Activated naive CD8-positive, alpha-beta T cell treated with anti-CD3 and anti-CD28 coated beads, Interleukin-2, amount 50 U/mL, for 16 hours (primary cell): ENCODE results near the gene RNF214.

Experiments
- DNase-seq: peaks from one replicate; pipeline ENCODE4 v3.0.0-alpha.2; 2020; ENCODE audit warnings: low read depth, low spot score

The RNF214 gene

DNA sequence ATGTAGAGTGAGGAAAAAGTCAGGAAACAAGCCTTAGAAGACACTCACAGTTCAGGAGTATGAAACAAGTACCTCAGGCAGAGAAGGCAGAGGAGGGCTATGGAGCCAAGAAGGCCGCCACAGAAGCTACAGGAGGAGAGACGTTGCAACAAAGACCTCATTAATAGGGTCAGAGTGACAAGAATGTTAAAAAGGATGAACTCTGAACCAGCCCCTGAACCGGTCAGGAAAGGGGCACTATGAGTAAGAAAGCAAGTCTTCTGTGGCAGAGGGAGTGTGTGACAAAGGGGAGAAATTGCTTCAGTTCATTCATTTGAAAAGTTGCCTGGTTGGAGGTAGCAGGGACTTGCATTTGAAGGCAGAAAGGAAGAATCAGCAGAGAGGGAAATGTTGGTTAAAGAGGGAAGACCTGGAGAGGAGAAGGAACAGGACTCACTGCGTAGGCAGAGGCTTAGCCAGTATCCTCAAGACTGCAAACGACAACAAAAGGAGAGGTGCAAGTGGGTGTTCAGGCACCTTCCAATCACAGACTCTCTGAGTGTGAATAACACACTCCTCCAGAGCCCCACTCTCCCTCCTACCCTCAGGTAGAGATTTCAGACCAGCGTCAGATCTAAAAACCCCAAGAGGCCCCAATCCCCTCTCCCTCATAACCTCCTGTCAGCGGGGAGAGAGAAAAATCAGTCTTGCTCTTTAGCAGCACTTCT, 17.9 kb upstream of the RNF214 start:
- DNase-seq, result no peak

GRCh38 chr11:117217141-117218084, 15.1 kb upstream of the RNF214 start:
- DNase-seq, result no peak

- no peak for DNase-seq
Observed at GRCh38 chr11:117218133-117218915, 14.1 kb upstream of the RNF214 start.

GRCh38 chr11:117219001-117219400, 13.5 kb upstream of the RNF214 start:
- no peak for DNase-seq

DNA sequence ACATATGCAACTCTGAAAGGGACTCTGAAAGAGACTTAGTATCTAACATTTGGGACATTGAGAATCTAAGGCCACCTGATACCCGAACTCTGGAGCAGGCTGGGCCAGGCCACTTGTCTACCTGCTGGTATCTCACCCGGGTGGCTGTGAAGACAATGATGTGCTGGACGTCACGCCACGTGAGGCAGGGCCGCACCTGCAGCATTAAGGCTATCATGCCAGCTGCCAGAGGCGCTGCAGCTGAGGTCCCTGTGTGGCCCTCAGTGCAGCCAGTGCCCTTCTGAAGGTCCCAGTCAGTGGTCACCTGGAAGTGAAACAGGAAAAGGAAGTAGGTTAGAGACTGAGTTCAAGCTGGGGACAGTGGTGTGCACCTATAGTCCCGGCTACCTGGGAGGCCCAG, 13.0 kb upstream of the RNF214 start:
- DNase-seq, result no peak

GRCh38 chr11:117219995-117220394, 12.5 kb upstream of the RNF214 start:
- no peak for DNase-seq

GRCh38 chr11:117220568-117220967, 11.9 kb upstream of the RNF214 start:
- no peak for DNase-seq

- DNase-seq, result no peak
Observed at GRCh38 chr11:117220999-117221774, 11.3 kb upstream of the RNF214 start.

GRCh38 chr11:117221775-117222517, 10.5 kb upstream of the RNF214 start:
- DNase-seq, result no peak

DNA sequence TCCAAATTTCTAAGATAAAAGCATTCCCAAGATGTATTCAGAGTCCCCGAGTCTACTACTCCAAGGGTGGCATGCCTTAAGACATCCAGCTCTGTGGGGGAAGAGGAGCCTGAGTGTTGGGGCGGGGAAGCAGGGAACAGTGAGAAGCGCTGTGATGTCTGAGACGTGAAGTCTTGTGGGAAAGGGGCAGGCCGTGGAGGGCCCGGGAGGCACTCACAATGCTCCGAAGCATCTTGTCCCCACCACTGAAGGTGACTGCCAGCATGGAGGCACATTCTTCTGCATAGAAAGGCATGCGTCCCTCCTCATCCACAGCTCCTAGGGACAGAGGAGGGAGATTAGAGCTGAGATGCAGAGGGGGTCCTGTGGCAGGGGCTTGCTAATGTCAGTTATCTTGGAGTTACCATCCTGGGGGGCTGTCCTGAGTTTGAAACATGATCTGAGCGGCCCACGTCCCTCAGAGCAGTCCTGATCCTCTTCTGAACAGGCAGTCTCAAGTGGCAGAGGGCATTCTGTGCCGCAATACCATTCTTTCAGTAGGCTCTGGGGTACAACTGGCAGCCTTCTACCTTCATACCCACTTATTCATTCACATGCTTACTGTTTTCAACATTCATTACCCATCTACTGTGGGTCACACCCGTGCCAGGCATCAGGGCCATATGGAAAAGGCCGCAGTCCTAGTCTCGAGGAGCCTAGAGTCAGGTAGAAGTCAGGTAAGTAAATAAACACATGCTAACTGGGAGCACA, 9.3 kb upstream of the RNF214 start:
- DNase-seq, result no peak

DNA sequence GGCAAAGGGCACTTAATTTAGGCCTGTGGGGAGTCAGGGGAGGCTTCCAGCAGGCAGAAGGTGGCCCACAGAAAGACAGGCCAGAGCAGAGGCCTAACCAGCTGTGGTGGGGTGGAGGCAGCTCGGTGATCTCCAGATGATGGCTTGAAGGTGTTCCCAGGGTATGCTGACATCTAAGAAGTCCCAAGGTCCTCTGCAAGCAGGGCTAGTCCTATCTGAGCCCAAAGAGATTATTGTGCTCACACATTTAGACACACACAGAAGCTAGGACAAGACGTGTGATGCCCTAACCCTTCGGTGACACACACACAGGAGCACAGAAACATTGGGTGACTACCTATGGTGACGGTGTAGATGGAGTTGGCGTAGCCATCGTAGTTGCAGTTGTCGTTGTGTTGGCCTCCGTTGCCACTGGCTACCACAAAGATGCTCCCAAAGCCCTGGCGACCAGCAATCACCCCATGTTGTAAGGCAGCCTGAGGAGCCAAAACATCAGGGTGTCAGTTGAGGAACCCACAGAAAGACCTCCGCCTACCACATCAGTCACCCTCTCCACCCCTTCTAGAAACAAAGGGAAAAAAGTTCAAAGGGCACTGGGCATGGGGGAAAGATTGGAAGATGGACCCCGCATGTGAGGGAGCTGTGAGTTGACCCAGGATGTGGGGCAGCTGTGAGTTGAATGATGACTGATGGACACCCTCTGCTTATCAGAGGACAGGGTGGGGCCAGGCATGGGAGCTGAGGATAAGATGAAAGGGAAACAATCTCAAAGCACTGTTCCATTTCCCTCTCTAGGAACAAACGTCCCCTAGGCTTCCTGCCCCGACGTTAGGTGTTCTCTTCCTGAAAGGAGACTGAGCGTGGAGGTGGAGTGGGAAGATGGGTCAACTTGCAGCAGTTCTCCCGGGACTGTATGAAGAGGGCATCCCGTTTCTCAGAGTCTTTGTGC, 8.5 kb upstream of the RNF214 start:
- DNase-seq, result no peak

- no peak for DNase-seq
Observed at GRCh38 chr11:117225553-117226170, 6.8 kb upstream of the RNF214 start.

DNA sequence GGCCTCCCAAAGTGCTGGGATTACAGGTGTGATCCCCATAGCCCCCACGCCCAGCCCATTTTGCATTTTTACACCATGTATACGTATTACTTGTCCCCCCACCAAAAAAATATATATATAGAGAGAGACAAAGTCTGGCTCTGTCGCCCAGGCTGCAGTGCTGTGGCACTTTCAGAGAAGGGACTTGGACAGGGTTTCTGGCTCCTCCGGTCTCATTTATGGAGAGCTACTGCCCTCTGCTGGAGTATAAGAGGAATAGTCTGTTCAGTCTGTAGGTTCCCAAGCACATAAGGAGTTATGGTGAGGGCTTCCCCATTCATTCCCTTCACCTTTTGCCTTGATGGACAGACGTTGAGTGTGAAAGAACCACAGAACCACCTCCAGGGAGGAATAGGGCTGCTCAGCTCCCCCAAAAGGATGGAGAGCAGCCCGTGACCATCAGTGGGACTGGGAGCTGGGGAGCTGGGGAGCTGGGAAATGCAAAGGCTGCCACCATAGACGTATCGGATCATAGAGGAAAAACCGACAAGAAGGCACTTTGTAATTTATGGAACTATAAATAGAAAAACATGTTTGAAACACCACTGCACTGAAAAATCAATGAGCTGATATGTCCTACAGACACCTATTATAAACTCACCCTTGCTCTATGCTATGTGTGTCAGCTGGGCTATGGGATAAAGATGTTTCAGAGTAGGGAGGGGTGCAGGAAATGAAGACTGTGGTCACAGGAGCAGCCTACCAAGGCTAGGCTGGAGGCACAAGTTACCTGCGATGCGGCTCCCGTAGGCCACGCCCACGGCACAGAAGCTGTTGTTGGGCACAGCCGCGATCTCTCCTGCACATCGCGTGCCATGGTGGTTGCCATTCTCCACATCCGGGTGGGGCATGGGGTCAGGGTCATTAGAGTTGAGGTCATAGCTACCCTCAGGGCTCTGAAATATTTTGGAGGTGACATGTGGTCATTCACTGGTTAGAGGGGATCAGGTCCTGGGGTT, 5.8 kb upstream of the RNF214 start:
- DNase-seq, result no peak

DNA sequence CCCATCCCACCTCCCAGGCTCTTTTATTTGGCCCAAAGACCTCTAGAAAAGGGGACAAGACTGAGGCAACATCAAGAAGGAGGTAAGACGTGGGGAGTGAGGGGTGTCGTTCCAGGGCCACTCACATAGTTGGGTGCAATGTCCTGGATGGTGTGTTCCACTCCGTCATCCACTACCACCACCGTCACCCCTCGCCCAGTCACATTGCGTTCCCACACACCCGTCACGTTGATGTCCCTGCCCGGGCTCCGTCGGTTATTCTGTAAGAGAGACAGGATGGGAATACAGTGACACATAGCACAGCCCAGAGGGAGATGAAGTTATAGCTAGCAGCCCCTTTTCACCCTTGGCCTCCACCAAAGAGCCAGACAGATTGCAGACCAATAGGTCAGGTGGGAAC, 4.4 kb upstream of the RNF214 start:
- no peak for DNase-seq

- DNase-seq, result no peak
Observed at GRCh38 chr11:117229411-117229810, 3.1 kb upstream of the RNF214 start.

DNA sequence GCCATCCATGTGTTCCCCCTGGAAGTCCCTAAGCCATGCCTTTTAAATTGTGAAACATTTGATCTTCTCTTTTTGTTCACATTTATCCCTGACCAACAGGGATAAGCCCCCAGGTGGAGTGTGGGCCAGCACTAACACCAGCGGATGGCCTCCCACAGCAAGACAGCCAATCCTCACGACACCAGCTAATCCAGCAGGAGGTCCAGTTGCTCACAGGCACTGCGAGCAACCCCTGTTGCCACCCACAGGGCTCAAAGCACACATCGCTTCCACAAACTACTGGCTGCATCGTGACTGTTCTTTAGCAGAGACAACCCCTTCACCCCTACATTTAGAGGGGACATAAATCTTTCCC, 2.6 kb upstream of the RNF214 start:
- DNase-seq, result no peak

DNA sequence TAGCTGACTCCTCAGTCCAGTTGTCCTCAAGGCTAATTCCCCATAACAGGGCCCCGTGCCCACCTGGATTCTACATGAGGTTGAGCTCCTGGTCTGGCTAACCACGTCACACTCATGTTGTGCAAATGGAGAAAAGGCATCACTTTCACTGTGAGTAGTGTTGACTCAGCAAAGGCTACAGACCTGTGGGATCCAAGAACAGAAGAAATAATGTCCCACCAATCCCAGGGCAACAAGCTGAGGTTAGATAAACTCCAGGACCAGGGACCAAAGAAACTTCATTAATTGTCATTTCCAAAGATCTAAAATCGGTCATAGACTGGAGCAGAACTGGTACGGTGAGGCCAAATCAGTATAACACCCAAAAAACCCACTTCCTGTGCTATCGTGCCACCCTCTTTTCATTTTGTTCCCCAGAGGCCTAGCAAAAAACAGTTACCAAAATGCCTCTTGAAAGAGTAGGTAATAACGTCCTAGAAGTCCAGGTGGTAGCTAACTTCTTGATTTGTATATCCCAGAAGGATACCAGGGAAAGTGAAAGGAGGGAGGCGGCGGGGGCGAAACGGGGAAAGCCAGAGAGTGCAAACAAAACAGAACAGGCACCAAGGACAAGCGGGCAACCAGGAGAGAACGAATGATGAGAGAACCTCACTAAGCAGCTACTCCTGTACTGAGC, 2.0 kb upstream of the RNF214 start:
- peak; percentile 29 for DNase-seq
